ACHN (cell line): Measurements from ENCODE around the gene LIN37.

Experiments
- DNase-seq: peaks from one replicate; pipeline ENCODE4 v3.0.0-alpha.2; 2015
- in situ Hi-C: cut with HindIII; loops from 2 replicates; pipeline ENCODE4 v1.10.0; 2017; ENCODE audit warnings: low sequenced_read_pairs, low pct_ligation_motif_present, low pct_unique_long_range_greater_than_20kb

The LIN37 gene

DNA sequence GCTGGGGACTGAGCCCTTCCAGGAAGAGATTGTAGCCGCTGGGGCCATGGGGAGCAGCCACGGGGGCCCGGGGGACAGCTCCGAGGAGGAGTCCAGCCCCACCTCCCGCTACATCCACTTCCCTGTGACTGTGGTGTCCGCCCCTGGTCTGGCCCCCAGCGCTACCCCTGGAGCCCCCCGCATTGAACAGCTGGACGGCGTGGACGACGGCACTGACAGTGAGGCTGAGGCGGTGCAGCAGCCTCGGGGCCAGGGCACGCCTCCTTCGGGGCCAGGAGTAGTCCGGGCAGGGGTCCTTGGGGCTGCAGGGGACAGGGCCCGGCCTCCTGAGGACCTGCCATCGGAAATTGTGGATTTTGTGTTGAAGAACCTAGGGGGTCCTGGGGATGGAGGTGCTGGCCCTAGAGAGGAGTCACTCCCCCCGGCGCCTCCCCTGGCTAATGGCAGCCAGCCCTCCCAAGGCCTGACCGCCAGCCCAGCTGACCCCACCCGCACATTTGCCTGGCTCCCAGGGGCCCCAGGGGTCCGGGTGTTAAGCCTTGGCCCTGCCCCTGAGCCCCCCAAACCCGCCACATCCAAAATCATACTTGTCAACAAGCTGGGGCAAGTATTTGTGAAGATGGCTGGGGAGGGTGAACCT is 15.7 kb upstream of the LIN37 start:
- no peak for DNase-seq
- in situ Hi-C loops: no loop called here

GRCh38 chr19:35733180-35734125 is 14.9 kb upstream of the LIN37 start:
- DNase-seq: no peak
- in situ Hi-C loops: no loop called here

DNA sequence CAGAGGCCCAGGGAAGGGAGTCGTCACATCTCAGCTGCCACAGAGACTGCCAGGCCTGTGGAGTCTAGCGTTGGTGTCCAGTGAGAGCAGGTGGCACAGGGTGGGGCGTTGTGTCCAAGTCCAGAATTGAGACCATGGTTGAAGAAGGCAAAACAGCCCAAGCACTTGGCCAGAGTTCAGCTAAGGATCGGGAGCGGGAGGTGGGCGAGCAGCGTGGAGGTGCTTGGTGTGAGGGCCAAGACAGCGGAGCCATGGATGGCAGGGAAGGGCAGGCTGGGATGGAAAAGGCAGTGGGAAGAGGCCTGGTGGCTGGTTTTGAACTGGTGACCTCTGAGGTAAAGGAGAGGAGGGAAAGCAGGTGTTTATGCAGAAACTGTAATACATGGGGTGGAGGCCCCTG is 14.1 kb upstream of the LIN37 start:
- in situ Hi-C loops: no loop called here
- DNase-seq: no peak

GRCh38 chr19:35734889-35735288 is 13.5 kb upstream of the LIN37 start:
- DNase-seq: no peak
- in situ Hi-C loops: no loop called here

DNA sequence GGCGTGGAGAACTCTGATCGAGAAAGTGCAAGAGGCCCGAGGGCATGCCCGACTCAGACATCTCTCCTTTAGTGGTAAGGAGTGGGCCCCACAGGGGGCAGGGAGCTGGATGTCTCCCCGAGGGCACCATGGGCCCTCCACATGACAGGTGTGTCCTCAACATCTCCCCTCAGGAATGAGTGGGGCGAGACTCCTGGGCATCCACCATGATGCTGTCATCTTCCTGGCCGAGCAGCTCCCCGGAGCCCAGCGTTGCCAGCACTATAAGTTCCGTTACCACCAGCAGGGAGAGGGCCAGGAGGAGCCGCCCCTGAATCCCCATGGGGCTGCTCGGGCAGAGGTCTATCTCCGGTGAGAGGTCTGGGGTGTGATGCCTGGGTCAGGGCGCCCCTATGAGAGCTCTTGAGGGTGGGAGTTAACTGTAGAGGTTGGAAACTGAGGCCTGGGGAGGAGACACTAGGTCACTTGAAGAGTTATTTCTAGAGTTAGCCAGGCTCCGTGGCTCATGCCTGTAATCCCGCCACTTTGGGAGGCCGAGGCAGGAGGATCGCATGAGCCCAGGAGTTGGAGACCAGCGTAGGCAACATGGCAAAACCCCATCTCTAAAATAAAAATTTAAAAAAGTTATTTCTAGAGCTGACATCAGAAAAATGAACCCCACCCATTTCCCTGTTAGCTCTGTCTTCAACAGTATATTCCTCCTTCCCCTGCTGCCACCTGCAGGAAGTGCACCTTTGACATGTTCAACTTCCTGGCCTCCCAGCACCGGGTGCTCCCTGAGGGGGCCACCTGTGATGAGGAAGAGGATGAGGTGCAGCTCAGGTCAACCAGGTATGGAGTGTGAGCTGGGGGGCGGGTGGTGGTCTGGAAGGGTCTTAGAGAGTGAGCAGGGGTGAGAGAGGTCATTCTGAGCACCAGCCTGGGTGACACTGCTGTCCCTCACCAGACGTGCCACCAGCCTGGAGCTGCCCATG is 11.2 kb upstream of the LIN37 start:
- DNase-seq: peak; percentile 15
- in situ Hi-C loops: no loop called here

GRCh38 chr19:35738021-35738886 is 10.1 kb upstream of the LIN37 start:
- DNase-seq: no peak
- in situ Hi-C loops: no loop called here

DNA sequence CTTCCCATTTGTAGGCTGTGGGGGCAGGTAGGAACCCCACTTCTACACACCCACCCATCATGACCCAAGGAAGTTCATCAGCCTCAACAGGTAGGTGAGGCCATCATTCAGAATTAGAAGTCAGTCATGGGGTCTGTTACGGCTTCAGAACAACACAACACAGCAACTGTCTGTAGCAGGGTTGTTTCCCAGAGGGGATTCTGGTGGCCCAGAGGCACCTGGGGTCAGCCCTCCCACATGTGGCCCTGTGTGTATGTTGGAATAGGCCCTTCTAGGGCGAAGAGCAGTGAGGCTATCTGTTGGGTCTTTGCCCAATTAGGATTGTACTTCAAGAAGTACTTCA is 9.5 kb upstream of the LIN37 start:
- no peak for DNase-seq
- in situ Hi-C loops: no loop called here

- in situ Hi-C loops: no loop called here
- no peak for DNase-seq
These were observed 8.9 kb upstream of the LIN37 start for GRCh38 chr19:35739275-35740107.

DNA sequence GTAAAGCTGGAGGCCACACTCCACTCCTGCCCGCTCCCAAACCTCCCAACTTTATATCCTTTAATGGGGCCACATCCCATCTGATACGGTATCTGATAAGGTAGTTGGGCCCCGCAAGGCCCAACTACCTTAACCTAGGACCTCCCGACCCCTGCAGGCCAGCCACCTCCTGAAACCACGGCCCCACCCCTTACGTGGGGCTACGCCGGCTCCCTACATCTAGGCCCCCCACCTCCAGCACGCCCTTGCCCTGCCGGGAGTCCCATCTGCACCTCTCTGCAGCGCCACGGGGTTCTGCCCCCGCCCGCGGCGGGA is 8.3 kb upstream of the LIN37 start:
- in situ Hi-C loops: no loop called here
- no peak for DNase-seq

GRCh38 chr19:35740423-35741202 is 7.8 kb upstream of the LIN37 start:
- peak; percentile 96 for DNase-seq
- in situ Hi-C loops: no loop called here

DNA sequence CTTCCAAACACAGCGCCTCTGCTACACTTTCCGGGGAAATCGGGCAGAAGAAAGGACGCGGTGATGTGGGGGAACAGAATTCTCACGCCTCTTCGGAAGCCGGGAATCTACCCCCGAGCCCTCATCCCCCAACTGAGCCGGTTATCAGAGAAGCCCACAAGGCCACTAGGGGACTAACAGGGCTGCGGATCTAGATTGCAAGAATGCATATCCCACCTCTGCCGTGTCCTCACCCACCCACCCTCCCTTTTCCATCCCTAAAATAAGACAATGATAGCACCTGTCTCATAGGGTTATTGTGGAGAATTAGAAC is 7.2 kb upstream of the LIN37 start:
- in situ Hi-C loops: no loop called here
- DNase-seq: no peak

- DNase-seq: no peak
- in situ Hi-C loops: no loop called here
These were observed 6.2 kb upstream of the LIN37 start, which contains the start of gene IGFLR1 for GRCh38 chr19:35742121-35742724. TSS of gene IGFLR1 (minus strand) at chr19:35742452. CDS start at chr19:35741180, 1,272 bp downstream.

DNA sequence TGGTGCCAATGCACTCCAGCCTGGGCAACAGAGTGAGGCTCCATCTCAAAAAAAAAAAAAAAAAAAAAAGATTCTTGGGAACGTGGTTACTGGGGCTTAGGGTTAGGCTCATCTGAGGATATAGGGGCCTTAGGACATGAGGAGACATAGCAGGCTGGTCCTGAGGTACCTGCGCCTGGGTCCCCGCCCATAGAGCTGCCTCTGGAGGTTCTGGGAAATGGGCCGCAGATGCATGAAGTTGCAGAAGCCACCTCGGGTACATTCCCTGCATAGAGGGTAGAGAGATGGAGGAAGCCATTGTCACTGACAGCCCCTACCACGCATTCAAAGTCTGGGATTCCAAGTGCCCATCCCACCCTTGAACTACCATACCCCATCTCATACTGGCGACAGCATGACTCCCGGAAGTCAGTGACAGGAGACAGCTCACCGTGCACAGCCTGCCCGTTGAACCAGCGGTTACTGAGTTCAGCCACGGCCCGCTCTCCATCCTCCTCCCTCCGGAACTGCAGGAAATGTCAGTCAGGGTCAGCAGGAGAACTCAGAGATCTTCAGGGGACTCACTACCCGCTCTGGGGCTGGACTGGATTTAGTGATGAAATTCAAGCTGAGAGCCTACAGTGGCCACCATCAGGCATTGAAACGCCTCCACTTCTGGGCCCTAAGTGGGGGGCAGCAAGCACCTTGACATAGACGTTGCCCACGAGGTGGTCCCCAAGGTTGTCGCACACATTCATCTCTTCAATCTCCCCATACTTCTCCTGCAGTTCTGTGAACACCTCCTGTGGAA is 4.5 kb upstream of the LIN37 start:
- no peak for DNase-seq
- in situ Hi-C loops: no loop called here

GRCh38 chr19:35744430-35745327 is 3.7 kb upstream of the LIN37 start:
- peak; percentile 95 for DNase-seq
- in situ Hi-C loops: no loop called here
